Endodermal cell (in vitro differentiated cells): ENCODE results near the gene IL11RA. TPM values are rescaled to one million over a fixed set of nuclear protein-coding genes. Genes with fewer than 3 reads are reported as not detected.

Source experiments
- DNase-seq: peaks from one replicate; pipeline ENCODE4 v3.0.0-alpha.2; 2017
- H3K27ac ChIP-seq: 2 replicates; pipeline ENCODE4 v1.5.1; 2013; ENCODE audit warnings: mild to moderate bottlenecking, low read depth, low read length, moderate library complexity
- H3K27me3 ChIP-seq: 2 replicates; pipeline ENCODE4 v1.6.1; 2013; ENCODE audit warnings: mild to moderate bottlenecking, low read length, moderate library complexity; ENCODE audit not compliant: insufficient read depth, control insufficient read depth, poor library complexity, severe bottlenecking
- H3K36me3 ChIP-seq: 2 replicates; pipeline ENCODE4 v1.7.0; 2013; ENCODE audit warnings: mild to moderate bottlenecking, low read length, moderate library complexity; ENCODE audit not compliant: control insufficient read depth, insufficient read depth
- H3K4me1 ChIP-seq: one replicate; pipeline ENCODE4 v1.7.0; 2013; ENCODE audit warnings: low read length; ENCODE audit not compliant: control insufficient read depth, insufficient read depth
- H3K4me3 ChIP-seq: 2 replicates; pipeline ENCODE4 v1.5.1; 2013; ENCODE audit warnings: mild to moderate bottlenecking, low read length, moderate library complexity
- H3K9ac ChIP-seq: 2 replicates; pipeline ENCODE4 v1.6.1; 2013; ENCODE audit warnings: mild to moderate bottlenecking, low read length, moderate library complexity; ENCODE audit not compliant: poor library complexity, severe bottlenecking; ENCODE audit errors: extremely low read depth
- H3K9me3 ChIP-seq: 2 replicates; pipeline ENCODE4 v1.6.1; 2013; ENCODE audit warnings: mild to moderate bottlenecking, low read length, moderate library complexity; ENCODE audit not compliant: control insufficient read depth
- H3K27ac Mint-ChIP-seq: 2 replicates; pipeline ENCODE4 v1.8.0; 2020; ENCODE audit warnings: mixed read lengths
- H3K27me3 Mint-ChIP-seq: 2 replicates; pipeline ENCODE4 v1.8.0; 2021; ENCODE audit warnings: mild to moderate bottlenecking, mixed read lengths; ENCODE audit not compliant: insufficient read depth
- H3K36me3 Mint-ChIP-seq: 2 replicates; pipeline ENCODE4 v1.8.0; 2020; ENCODE audit warnings: low read depth, mixed read lengths
- H3K4me1 Mint-ChIP-seq: 2 replicates; pipeline ENCODE4 v1.8.0; 2020; ENCODE audit warnings: mixed read lengths
- H3K4me3 Mint-ChIP-seq: 2 replicates; pipeline ENCODE4 v1.8.0; 2020; ENCODE audit warnings: mild to moderate bottlenecking, moderate library complexity, mixed read lengths
- H3K9me3 Mint-ChIP-seq: 2 replicates; pipeline ENCODE4 v1.8.0; 2020; ENCODE audit warnings: mild to moderate bottlenecking, mixed read lengths
- CTCF ChIP-seq: fragments of 200-600 bp; sonication (generic); conservative IDR thresholded peaks from 2 replicates; pipeline ENCODE4 v1.5.0; 2021; ENCODE audit warnings: antibody characterized with exemption, mild to moderate bottlenecking
- WGBS, 2 experiments: methylation state at CpG; one replicate each; pipeline versions ENCODE4 v1.1.5 to v1.1.7; 2013; ENCODE audit warnings: missing lambda C conversion rate in 2 of 2, mixed read lengths in 1 of 2; ENCODE audit not compliant: insufficient coverage in 1 of 2, insufficient read length in 1 of 2; 5-methylcytosine and 5-hydroxymethylcytosine counted together
- total RNA-seq, 2 donors: library from RNA; stranded (reverse); fragmentation: NEBNext Ultra II Directional in 1 of 2; extraction: Animal tissue kit (Norgen Biotek cat#: 25700) in 1 of 2; gene quantifications; 2 replicates in 1 of 2; 3 replicates in 1 of 2; pipeline ENCODE4 v1.2.1, GENCODE V29; 2021

IL11RA gene
- total RNA-seq, 2 donors from 2014 or later = 6.9 to 12.7 TPM

- Histone ChIP-seq H3K27ac (no peak overlapping the region), H3K36me3 (no peaks in the 10 kb centered on the region), H3K4me1 (peaks cover 4% of the 10 kb centered on the region), H3K9ac (no peak overlapping the region), H3K9me3 (no peaks in the 10 kb centered on the region), H3K27me3 (no peaks in the 10 kb centered on the region), H3K4me3 (no peak overlapping the region)
- WGBS, 2 experiments = 92 to 93% methylated on average over 7 to 8 of the region's 8 CpGs
- Mint-ChIP-seq H3K27me3 (peaks cover 9% of the 10 kb centered on the region), H3K4me3 (no peak overlapping the region), H3K9me3 (no peaks in the 10 kb centered on the region), H3K27ac (no peak overlapping the region), H3K36me3 (no peaks in the 10 kb centered on the region), H3K4me1 (peaks cover 22% of the 10 kb centered on the region)
- no peak for DNase-seq
- peak; percentile 30 for TF ChIP-seq CTCF
These were observed 7.7 kb downstream of the IL11RA start for GRCh38 chr9:34659592-34660253.

GRCh38 chr9:34662526-34663302, 10.7 kb downstream of the IL11RA start, which contains the start of gene CCL27:
TSS of gene CCL27 (minus strand) at chr9:34662657. CDS start at chr9:34662633, 24 bp downstream.
- no peaks in the 10 kb centered on the region for H3K36me3 ChIP-seq
- no peaks in the 10 kb centered on the region for H3K36me3 Mint-ChIP-seq
- peaks cover 6% of the 10 kb centered on the region for H3K27me3 Mint-ChIP-seq
- H3K9me3 ChIP-seq = no peaks in the 10 kb centered on the region
- TF ChIP-seq CTCF = no peak
- no peaks in the 10 kb centered on the region for H3K27me3 ChIP-seq
- no peak for DNase-seq
- H3K4me1 ChIP-seq = peaks cover 11% of the 10 kb centered on the region
- WGBS, 2 experiments = 95% methylated on average over 4 of the region's 4 CpGs; no CpG with 5 or more reads in 1 of the 2 experiments
- H3K9me3 Mint-ChIP-seq = no peaks in the 10 kb centered on the region
- no peak within 1 kb of the TSS for H3K27ac Mint-ChIP-seq
- no peak within 1 kb of the TSS for H3K4me3 ChIP-seq
- H3K9ac ChIP-seq = no peak within 1 kb of the TSS
- H3K27ac ChIP-seq = no peak within 1 kb of the TSS
- H3K4me3 Mint-ChIP-seq = no peak within 1 kb of the TSS
- peaks cover 15% of the 10 kb centered on the region for H3K4me1 Mint-ChIP-seq

DNA sequence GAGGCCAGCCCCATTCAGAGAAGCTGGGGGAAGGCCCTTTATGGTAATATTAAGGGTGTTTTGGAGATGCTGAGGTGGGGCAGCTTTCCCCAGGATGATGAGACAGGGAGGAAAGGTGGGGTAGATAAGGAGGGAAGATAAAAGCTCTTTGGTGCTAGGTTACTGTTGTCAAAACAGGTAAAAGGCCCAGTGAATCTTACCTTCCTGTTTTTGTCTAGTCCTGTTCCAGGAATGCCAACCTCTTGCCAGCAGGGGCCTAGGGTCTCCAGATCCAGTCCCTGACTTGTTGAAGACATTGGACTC, 11.3 kb downstream of the IL11RA start:
- Mint-ChIP-seq H3K4me1 (peaks cover 20% of the 10 kb centered on the region), H3K36me3 (no peaks in the 10 kb centered on the region), H3K27me3 (peaks cover 6% of the 10 kb centered on the region), H3K27ac (no peak overlapping the region), H3K4me3 (no peak overlapping the region), H3K9me3 (no peaks in the 10 kb centered on the region)
- Histone ChIP-seq H3K4me1 (peaks cover 11% of the 10 kb centered on the region), H3K27me3 (no peaks in the 10 kb centered on the region), H3K9ac (no peak overlapping the region), H3K4me3 (no peak overlapping the region), H3K36me3 (no peaks in the 10 kb centered on the region), H3K27ac (no peak overlapping the region), H3K9me3 (no peaks in the 10 kb centered on the region)
- no peak for TF ChIP-seq CTCF
- no peak for DNase-seq
